A549 (cell line): ENCODE data around the gene FSTL4.

Experiments
- ESRRA ChIP-seq: fragments of 150-350 bp; IDR thresholded peaks from 2 replicates; pipeline ENCODE4 v1.6.1; 2014; ENCODE audit warnings: mild to moderate bottlenecking, low read length, borderline replicate concordance
- FOSB ChIP-seq: fragments of 250-450 bp; sonication (Bioruptor Pico); IDR thresholded peaks from 2 replicates; pipeline ENCODE4 v1.5.0; 2020; ENCODE audit warnings: mild to moderate bottlenecking, moderate library complexity
- POLR2AphosphoS2 ChIP-seq: conservative IDR thresholded peaks from 2 replicates; pipeline ENCODE4 v1.6.1; 2012; ENCODE audit warnings: low read length, improper control_type of control experiment, inconsistent platforms
- RCOR1 ChIP-seq: fragments of 150-350 bp; IDR thresholded peaks from 2 replicates; pipeline ENCODE4 v1.6.1; 2014; ENCODE audit warnings: antibody characterized with exemption, low read length, low read depth
- RNF2 ChIP-seq: fragments of 200-600 bp; sonication (generic); IDR thresholded peaks from 2 replicates; pipeline ENCODE4 v1.6.1; 2016; ENCODE audit warnings: low read depth, mild to moderate bottlenecking, antibody characterized with exemption, moderate library complexity, borderline replicate concordance
- SREBF2 ChIP-seq: fragments of 450-650 bp; IDR thresholded peaks from 2 replicates; pipeline ENCODE4 v1.6.1; 2014; ENCODE audit warnings: mild to moderate bottlenecking, moderate library complexity
- USF2 ChIP-seq: fragments of 450-650 bp; IDR thresholded peaks from 2 replicates; pipeline ENCODE4 v1.6.1; 2014; ENCODE audit warnings: antibody characterized with exemption
- ZFP36 ChIP-seq: fragments of 450-650 bp; IDR thresholded peaks from 2 replicates; pipeline ENCODE4 v1.6.1; 2014; ENCODE audit warnings: borderline replicate concordance; ENCODE audit not compliant: partially characterized antibody
- TF ChIP-seq, protein P1 (sequence below): fragments of >200 bp; sonication (Bioruptor Twin); formaldehyde crosslinking; IDR thresholded peaks from 3 replicates; pipeline ENCODE4 v1.5.1; 2016

GRCh38 chr5:133309984-133310621 lies 302.2 kb downstream of the FSTL4 start:
- TF ChIP-seq, protein P1, sequence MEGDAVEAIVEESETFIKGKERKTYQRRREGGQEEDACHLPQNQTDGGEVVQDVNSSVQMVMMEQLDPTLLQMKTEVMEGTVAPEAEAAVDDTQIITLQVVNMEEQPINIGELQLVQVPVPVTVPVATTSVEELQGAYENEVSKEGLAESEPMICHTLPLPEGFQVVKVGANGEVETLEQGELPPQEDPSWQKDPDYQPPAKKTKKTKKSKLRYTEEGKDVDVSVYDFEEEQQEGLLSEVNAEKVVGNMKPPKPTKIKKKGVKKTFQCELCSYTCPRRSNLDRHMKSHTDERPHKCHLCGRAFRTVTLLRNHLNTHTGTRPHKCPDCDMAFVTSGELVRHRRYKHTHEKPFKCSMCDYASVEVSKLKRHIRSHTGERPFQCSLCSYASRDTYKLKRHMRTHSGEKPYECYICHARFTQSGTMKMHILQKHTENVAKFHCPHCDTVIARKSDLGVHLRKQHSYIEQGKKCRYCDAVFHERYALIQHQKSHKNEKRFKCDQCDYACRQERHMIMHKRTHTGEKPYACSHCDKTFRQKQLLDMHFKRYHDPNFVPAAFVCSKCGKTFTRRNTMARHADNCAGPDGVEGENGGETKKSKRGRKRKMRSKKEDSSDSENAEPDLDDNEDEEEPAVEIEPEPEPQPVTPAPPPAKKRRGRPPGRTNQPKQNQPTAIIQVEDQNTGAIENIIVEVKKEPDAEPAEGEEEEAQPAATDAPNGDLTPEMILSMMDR = no peak
- TF ChIP-seq SREBF2 (no peak), RNF2 (no peak), RCOR1 (no peak), POLR2AphosphoS2 (no peak), ZFP36 (no peak), USF2 (no peak), FOSB (CRISPR knock-in tag) (no peak), ESRRA (no peak)
